Stimulated activated CD8-positive, alpha-beta memory T cell treated with anti-CD3 and anti-CD28 coated beads, Interleukin-7, amount 100 ng/mL, for 48 hours (primary cell): ENCODE data around the gene SNAPC2.
"Not testable (repeated sequence)": the region's sequence is repeated elsewhere in the genome, so short reads cannot be mapped to it uniquely, and the experiment has no call there.

Source experiments
- DNase-seq, 2 donors: peaks; one replicate each; pipeline ENCODE4 v3.0.0-alpha.2; 2020; ENCODE audit warnings: low read depth in 1 of 2; ENCODE audit errors: extremely low read depth in 1 of 2

Gene SNAPC2

GRCh38 chr19:7908078-7908699, 11.9 kb upstream of the SNAPC2 start:
- DNase-seq, result no peak

DNA sequence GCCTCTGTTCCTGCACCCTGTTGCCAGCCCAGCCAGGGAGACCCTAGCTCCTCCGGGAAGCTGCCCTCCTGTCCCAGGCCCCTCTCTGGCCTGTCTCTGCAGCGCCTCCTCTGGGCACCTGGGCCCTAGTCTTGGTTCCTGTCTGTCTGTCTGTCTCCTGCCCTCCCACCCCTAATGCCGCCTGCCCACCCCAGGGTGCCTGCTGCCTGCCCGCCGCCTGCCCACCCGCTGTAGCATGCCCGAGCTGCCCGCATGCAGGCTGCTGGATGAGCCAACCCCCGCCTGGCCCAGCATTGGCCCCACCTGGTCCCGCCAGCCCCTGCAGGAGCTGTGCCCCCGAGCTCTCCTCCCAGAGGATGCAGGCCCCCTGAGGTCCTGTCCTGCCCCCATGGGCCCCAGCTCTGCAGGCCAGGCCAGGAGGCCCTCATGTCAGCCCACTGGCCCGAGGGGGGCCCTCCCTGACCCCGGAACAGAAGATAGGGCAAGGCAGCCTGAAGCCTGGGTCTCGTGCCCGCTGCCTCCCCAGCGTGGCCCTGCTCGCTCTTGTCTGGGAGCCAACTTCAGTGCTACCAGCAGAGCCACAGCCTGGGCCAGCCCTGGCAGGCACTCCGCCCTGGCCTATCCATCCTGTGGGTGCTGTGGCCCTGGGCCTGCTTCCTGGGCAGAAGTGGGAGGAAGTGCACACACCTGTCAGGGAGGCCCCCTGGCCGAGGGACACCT, 11.2 kb upstream of the SNAPC2 start:
- no peak for DNase-seq

- DNase-seq, result no peak
Observed at GRCh38 chr19:7909471-7910067, 10.6 kb upstream of the SNAPC2 start.

GRCh38 chr19:7910321-7911161, 9.6 kb upstream of the SNAPC2 start:
- no peak for DNase-seq

- no peak for DNase-seq
Observed at GRCh38 chr19:7911508-7912143, 8.5 kb upstream of the SNAPC2 start.

- no peak for DNase-seq
Observed at GRCh38 chr19:7912144-7912696, 7.9 kb upstream of the SNAPC2 start.

GRCh38 chr19:7912697-7913564, 7.2 kb upstream of the SNAPC2 start:
- no peak for DNase-seq

DNA sequence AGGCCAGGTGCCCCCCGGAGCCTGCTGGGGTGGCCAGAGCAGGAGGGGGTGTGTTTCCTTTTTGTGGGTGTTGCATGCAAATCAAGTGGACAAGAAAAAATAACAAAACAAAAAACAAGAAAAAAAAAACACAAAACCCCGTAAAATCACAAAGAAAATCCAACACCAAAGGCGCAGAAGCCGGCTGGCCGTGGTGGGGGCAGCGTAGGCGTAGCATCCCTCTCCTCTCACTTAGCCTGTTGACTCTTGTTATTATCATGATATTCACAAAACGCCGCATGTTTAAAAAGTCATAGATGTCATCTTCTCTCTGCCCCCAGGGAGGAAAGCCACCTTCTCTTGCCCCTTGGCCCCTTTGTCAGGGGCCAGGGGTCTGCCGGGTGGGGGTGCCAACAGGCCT, 6.5 kb upstream of the SNAPC2 start:
- DNase-seq, result no peak

- no peak for DNase-seq
Observed at GRCh38 chr19:7914099-7914498, 6.0 kb upstream of the SNAPC2 start.

GRCh38 chr19:7914598-7915045, 5.5 kb upstream of the SNAPC2 start, which contains the start of gene TGFBR3L:
Gene TGFBR3L (plus strand): TSS chr19:7914830.
- DNase-seq, result no peak

GRCh38 chr19:7915250-7916102, 4.7 kb upstream of the SNAPC2 start:
- no peak for DNase-seq

GRCh38 chr19:7916103-7916954, 3.8 kb upstream of the SNAPC2 start:
- peak in 1 of 2 donors; percentile 33 for DNase-seq

GRCh38 chr19:7916955-7917266, 3.2 kb upstream of the SNAPC2 start:
- DNase-seq, result no peak

DNA sequence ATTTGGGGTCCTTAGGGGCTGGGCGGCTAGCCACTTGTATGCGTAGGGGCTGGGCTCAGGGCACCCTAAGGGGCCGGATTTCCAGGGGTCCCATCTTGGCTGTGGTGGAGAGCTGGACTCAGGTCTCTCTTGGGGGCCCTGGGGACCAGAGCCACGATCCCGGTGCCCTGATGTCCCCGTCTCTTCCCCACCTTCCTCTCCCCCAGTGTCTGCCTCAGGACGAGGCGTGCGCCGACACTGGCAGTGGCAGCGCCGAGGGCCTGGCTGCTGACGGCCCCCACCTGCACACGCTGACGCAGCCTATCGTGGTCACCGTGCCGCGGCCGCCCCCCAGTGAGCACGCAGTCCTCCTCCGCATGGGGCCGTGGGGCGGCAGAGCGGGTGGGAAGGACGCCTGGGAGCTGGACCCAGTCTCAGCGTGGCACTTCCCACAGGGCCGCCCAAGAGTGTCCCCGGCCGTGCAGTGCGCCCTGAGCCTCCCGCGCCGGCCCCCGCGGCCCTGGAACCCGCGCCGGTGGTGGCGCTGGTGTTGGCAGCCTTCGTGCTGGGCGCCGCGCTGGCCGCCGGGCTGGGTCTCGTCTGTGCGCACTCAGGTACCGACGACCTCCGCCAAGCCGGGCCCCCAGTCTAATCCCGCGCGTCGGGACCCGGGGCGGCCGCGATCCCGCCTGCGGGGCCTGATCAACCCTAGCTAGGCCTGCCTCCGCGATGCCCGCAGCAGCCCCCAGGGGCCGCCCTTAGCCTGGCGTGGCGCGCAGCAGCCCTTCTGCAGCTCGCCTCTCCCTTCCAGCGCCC, 2.7 kb upstream of the SNAPC2 start:
- DNase-seq, result no peak

DNA sequence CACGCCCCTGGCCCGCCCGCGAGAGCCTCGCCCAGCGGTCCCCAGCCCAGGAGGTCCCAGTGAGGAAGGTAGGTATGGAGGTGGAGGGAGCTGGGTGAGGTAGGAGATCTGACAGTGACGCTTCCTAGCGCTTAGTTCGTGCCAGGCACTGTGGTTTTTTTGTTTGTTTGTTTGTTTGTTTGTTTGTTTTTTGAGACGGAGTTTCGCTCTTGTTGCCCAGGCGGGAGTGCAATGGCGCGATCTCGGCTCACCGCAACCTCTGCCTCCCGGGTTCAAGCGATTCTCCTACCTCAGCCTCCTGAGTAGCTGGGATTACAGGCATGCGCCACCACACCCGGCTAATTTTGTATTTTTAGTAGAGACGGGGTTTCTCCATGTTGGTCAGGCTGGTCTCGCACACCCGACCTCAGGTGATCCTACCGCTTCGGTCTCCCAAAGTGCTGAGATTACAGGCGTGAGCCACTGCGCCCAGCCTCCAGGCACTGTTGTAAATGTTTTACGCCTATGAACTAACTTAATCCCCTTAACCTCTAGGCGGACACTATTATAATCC, 2.0 kb upstream of the SNAPC2 start:
- DNase-seq, result not testable (repeated sequence)

GRCh38 chr19:7918615-7919421, 1.3 kb upstream of the SNAPC2 start:
- no peak for DNase-seq
